Omental fat pad (tissue), 4 donors: ENCODE results near the gene TMX2. TPM values are rescaled to one million over a fixed set of nuclear protein-coding genes. Genes with fewer than 3 reads are reported as not detected.

Experiments
- ATAC-seq: fragments of 150-250 bp; one replicate; pipeline ENCODE4 v1.9.1; 2016; ENCODE audit warnings: mild to moderate bottlenecking, moderate library complexity; ENCODE audit not compliant: low FRiP score
- DNase-seq: peaks from one replicate; pipeline ENCODE4 v3.0.0-alpha.2; 2019; ENCODE audit warnings: low spot score
- CTCF ChIP-seq, 3 donors: fragments of 450-650 bp; IDR thresholded peaks; one replicate each; pipeline ENCODE4 v1.5.1; 2016 to 2017; ENCODE audit warnings: antibody characterized with exemption in 3 of 3, mild to moderate bottlenecking in 3 of 3, moderate library complexity in 2 of 3
- total RNA-seq, 4 donors: library from RNA; depleted of rRNA; stranded (reverse); fragments of >200 nt; gene quantifications; one replicate each; pipeline ENCODE4 v1.1.0, GENCODE V29; 2016

TMX2 gene
- total RNA-seq, 4 donors from 2014 or later: 49.0 to 73.9 (median 68.8) TPM

GRCh38 chr11:57741132-57742086 lies 29.0 kb downstream of the TMX2 start, which contains the start of gene SELENOH:
TSS of gene SELENOH (plus strand) at chr11:57741491. CDS start at chr11:57741596, 105 bp downstream.
- DNase-seq: peak; percentile 72
- no peak for TF ChIP-seq CTCF (IDR thresholded peaks at IDR 0.05)
- peak; percentile 99 for ATAC-seq

DNA sequence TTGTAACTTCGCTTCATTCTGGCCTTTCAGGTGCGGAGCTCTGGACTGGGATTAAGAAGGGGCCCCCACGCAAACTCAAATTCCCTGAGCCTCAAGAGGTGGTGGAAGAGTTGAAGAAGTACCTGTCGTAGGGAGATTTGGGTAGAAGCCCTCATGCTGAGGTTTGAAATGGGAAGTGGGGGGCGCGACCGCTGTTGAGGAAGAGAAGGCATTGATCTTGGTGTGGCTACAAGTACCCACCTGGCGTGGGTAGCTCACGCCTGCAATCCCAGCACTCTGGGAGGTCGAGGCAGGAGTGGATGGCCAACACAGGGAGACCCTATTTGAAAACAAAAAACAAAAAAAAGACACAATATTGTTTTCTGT lies 29.7 kb downstream of the TMX2 start:
- TF ChIP-seq CTCF (IDR thresholded peaks at IDR 0.05): no peak
- ATAC-seq: peak; percentile 0
- no peak for DNase-seq

- ATAC-seq: no peak
- no peak for DNase-seq
- no peak for TF ChIP-seq CTCF (IDR thresholded peaks at IDR 0.05)
These were observed 32.0 kb downstream of the TMX2 start for GRCh38 chr11:57744357-57744756.

DNA sequence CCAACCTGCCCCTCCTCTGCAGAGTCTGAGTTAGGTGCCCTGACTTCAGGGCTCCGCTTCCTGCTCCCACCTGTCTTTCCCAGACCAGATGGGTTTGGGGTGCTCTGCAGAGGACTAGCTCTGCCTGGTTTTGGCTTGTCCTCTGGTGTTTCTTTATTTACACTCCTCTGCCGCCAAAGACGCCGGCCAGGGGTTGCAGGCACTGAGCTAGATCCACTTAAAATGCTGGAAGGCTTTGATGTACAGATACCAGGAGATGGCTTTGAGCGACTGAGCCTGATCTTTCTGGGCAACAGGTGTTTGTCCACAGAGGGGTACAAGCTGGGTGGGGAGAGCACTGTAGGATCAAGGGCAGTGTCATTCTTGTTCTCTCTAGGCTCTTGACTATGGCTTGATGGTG lies 32.8 kb downstream of the TMX2 start:
- DNase-seq (no peak), ATAC-seq (no peak)
- no peak for TF ChIP-seq CTCF (IDR thresholded peaks at IDR 0.05)

DNA sequence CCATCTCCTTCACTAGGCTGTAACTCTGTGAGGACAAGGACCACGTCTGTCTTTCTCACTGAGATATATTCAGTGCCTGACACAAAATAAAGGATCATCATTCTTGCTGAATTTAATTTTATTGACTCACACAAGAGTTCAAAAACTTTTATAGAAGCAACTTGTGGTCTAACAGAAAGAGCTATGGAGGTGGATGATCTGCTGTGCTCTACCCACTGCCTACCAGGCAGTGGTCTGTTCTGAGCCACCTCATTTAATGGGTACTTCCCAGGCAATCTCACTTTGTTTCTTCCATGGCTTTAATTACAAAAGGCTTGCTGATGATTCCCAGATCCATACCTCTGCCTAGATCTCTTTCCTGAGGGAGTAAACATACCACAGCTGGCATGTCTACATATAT lies 34.5 kb downstream of the TMX2 start:
- no peak for ATAC-seq
- no peak for TF ChIP-seq CTCF (IDR thresholded peaks at IDR 0.05)
- DNase-seq: no peak

- DNase-seq (no peak), ATAC-seq (no peak)
- TF ChIP-seq CTCF (IDR thresholded peaks at IDR 0.05): no peak
These were observed 38.8 kb downstream of the TMX2 start for GRCh38 chr11:57751176-57751575.
